Skeletal muscle cell (primary cell): Measurements from ENCODE around the gene B3GALNT2.
"Not testable (repeated sequence)": the region's sequence is repeated elsewhere in the genome, so short reads cannot be mapped to it uniquely, and the experiment has no call there.

Experiments
- DNase-seq: peaks from one replicate; pipeline ENCODE4 v3.0.0-alpha.2; 2010; ENCODE audit warnings: low read depth
- H3K4me3 ChIP-seq: 2 replicates; pipeline ENCODE4 v1.5.1; 2011; ENCODE audit warnings: low read depth, mild to moderate bottlenecking, control low read depth, low read length, moderate library complexity

Gene B3GALNT2

GRCh38 chr1:235504122-235504493 lies at the start of gene B3GALNT2:
B3GALNT2 (minus strand) TSS chr1:235504452; CDS start chr1:235504252, 200 bp downstream.
- DNase-seq, result no peak
- peak within 1 kb of the TSS; percentile 80 for H3K4me3 ChIP-seq

GRCh38 chr1:235553112-235553551 lies 48.9 kb upstream of the B3GALNT2 start:
- DNase-seq, result no peak
- H3K4me3 ChIP-seq, result no peak overlapping the region

GRCh38 chr1:235552146-235552716 lies 48.0 kb upstream of the B3GALNT2 start:
- no peak for DNase-seq
- no peak overlapping the region for H3K4me3 ChIP-seq

- no peak for DNase-seq
- H3K4me3 ChIP-seq, result no peak overlapping the region
Observed at GRCh38 chr1:235549351-235550139, 45.3 kb upstream of the B3GALNT2 start.

- DNase-seq, H3K4me3 ChIP-seq: not testable (repeated sequence)
Observed at GRCh38 chr1:235546369-235547155, 42.3 kb upstream of the B3GALNT2 start.

- no peak for DNase-seq
- no peak overlapping the region for H3K4me3 ChIP-seq
Observed at GRCh38 chr1:235545292-235545930, 41.2 kb upstream of the B3GALNT2 start.

- H3K4me3 ChIP-seq, DNase-seq: not testable (repeated sequence)
Observed at GRCh38 chr1:235542845-235543244, 38.6 kb upstream of the B3GALNT2 start.

- H3K4me3 ChIP-seq, result no peak overlapping the region
- DNase-seq, result no peak
Observed at GRCh38 chr1:235533476-235534168, 29.4 kb upstream of the B3GALNT2 start.

GRCh38 chr1:235532360-235532759 lies 28.1 kb upstream of the B3GALNT2 start:
- H3K4me3 ChIP-seq, result no peak overlapping the region
- no peak for DNase-seq

- no peak for DNase-seq
Observed at GRCh38 chr1:235527196-235527814, 23.1 kb upstream of the B3GALNT2 start.

GRCh38 chr1:235525314-235525713 lies 21.1 kb upstream of the B3GALNT2 start:
- H3K4me3 ChIP-seq, result no peak overlapping the region
- DNase-seq, result no peak

More at GRCh38 chr1:235527196-235527814, 23.1 kb upstream of the B3GALNT2 start:
- H3K4me3 ChIP-seq, result no peak overlapping the region

- no peak for DNase-seq
- H3K4me3 ChIP-seq, result no peak overlapping the region
Observed at GRCh38 chr1:235516862-235517446, 12.7 kb upstream of the B3GALNT2 start.

- no peak for DNase-seq
- no peak overlapping the region for H3K4me3 ChIP-seq
Observed at GRCh38 chr1:235515844-235516512, 11.7 kb upstream of the B3GALNT2 start.

GRCh38 chr1:235513495-235514366 lies 9.5 kb upstream of the B3GALNT2 start:
- no peak overlapping the region for H3K4me3 ChIP-seq
- no peak for DNase-seq

GRCh38 chr1:235511470-235512240 lies 7.4 kb upstream of the B3GALNT2 start:
- H3K4me3 ChIP-seq, result no peak overlapping the region
- DNase-seq, result no peak

- DNase-seq, result no peak
- H3K4me3 ChIP-seq, result no peak overlapping the region
Observed at GRCh38 chr1:235510823-235511222, 6.6 kb upstream of the B3GALNT2 start.
